NCI-H446 treated with DMSO at 0.1 percent for 48 hours (cell line): ENCODE data around the gene IL34.

ENCODE experiments used
- DNase-seq: peaks from one replicate; lab custom pipeline; 2025; lab: John Stamatoyannopoulos, UW

IL34 gene

GRCh38 chr16:70702624-70703023 is 56.3 kb downstream of the IL34 start:
- no peak for DNase-seq

- peak; percentile 72 for DNase-seq
These were observed 56.9 kb downstream of the IL34 start for GRCh38 chr16:70703041-70703834.

- DNase-seq = no peak
These were observed 57.5 kb downstream of the IL34 start for GRCh38 chr16:70703835-70704381.

GRCh38 chr16:70704586-70704985 is 58.2 kb downstream of the IL34 start:
- no peak for DNase-seq

- DNase-seq = no peak
These were observed 58.7 kb downstream of the IL34 start for GRCh38 chr16:70705056-70705455.

GRCh38 chr16:70706948-70707465 is 60.6 kb downstream of the IL34 start:
- DNase-seq = no peak

- no peak for DNase-seq
These were observed 62.2 kb downstream of the IL34 start for GRCh38 chr16:70708366-70709246.

GRCh38 chr16:70709457-70709856 is 63.1 kb downstream of the IL34 start:
- DNase-seq = no peak

GRCh38 chr16:70709942-70710341 is 63.6 kb downstream of the IL34 start:
- no peak for DNase-seq
